ENCODE measurements around the gene HSPG2.

HSPG2 gene

GRCh38 chr1:21901473-21901847 is 35.6 kb downstream of the HSPG2 start:
- TF ChIP-seq TAF1 (IDR thresholded peaks at IDR 0.05; ENCODE audit: low read depth) (no peak), NFIC (IDR thresholded peaks at IDR 0.05) (no peak), TEAD4 (IDR thresholded peaks at IDR 0.05) (no peak), RAD21 (IDR thresholded peaks at IDR 0.05; ENCODE audit: low read depth) (no peak), YY1 (IDR thresholded peaks at IDR 0.05; ENCODE audit: low read depth) (no peak), CEBPB (IDR thresholded peaks at IDR 0.05) (no peak), REST (IDR thresholded peaks at IDR 0.05; ENCODE audit: low read depth) (no peak), EGR1 (IDR thresholded peaks at IDR 0.05) (no peak), ZBTB7A (IDR thresholded peaks at IDR 0.05; ENCODE audit: low read depth) (no peak), FOXM1 (IDR thresholded peaks at IDR 0.05; ENCODE audit: borderline replicate concordance, low read depth) (no peak)

DNA sequence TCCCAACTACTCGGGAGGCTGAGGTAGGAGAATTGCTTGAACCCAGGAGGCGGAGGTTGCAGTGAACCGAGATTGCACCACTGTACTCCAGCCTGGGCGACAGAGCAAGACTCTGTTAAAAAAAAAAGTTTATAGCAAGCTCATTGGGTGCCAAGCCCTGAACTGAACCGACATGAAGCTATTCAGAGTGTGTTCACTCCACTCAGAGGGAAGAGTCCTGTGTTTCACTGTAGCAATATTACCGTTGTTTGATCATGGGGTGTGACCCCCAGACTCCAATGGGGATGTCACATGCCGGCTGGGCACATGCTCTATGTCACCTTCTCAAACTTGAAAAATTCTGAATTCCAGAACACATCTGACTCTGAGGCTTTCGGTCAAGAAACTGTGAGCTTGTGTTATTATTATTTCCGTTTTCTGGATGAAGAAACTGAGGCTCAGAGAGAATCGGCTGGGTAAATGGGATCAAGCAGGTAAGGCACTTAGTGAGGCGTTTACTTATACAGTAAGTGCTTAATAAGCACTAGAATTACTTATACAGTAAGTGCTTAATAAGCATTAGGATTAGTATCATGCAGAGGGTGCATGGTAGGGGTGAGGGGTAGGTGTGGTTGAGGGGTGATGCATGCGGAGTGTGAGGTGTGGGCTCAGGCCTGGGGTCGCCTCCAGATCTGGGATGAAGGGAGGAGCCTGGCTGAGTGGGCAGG is 36.2 kb downstream of the HSPG2 start:
- TF ChIP-seq EP300 (IDR thresholded peaks at IDR 0.05; ENCODE audit: borderline replicate concordance), result no peak
- TF ChIP-seq CREB1 (IDR thresholded peaks at IDR 0.05; ENCODE audit: low read depth), result no peak
- no peak for TF ChIP-seq EGR1 (IDR thresholded peaks at IDR 0.05)
- TF ChIP-seq REST (IDR thresholded peaks at IDR 0.05; ENCODE audit: low read depth), result no peak
- TF ChIP-seq ZBTB7A (IDR thresholded peaks at IDR 0.05; ENCODE audit: low read depth), result no peak
- no peak for TF ChIP-seq RAD21 (IDR thresholded peaks at IDR 0.05; ENCODE audit: low read depth)
- TF ChIP-seq, protein P1, sequence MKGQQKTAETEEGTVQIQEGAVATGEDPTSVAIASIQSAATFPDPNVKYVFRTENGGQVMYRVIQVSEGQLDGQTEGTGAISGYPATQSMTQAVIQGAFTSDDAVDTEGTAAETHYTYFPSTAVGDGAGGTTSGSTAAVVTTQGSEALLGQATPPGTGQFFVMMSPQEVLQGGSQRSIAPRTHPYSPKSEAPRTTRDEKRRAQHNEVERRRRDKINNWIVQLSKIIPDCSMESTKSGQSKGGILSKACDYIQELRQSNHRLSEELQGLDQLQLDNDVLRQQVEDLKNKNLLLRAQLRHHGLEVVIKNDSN (IDR thresholded peaks at IDR 0.05), result no peak
- TF ChIP-seq YY1 (IDR thresholded peaks at IDR 0.05; ENCODE audit: low read depth), result no peak
- no peak for TF ChIP-seq TAF1 (IDR thresholded peaks at IDR 0.05; ENCODE audit: low read depth)
- no peak for TF ChIP-seq TCF12 (IDR thresholded peaks at IDR 0.05; ENCODE audit: low read depth)
- TF ChIP-seq, protein P2, sequence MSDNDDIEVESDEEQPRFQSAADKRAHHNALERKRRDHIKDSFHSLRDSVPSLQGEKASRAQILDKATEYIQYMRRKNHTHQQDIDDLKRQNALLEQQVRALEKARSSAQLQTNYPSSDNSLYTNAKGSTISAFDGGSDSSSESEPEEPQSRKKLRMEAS (IDR thresholded peaks at IDR 0.05), result no peak
- TF ChIP-seq TEAD4 (IDR thresholded peaks at IDR 0.05), result no peak

DNA sequence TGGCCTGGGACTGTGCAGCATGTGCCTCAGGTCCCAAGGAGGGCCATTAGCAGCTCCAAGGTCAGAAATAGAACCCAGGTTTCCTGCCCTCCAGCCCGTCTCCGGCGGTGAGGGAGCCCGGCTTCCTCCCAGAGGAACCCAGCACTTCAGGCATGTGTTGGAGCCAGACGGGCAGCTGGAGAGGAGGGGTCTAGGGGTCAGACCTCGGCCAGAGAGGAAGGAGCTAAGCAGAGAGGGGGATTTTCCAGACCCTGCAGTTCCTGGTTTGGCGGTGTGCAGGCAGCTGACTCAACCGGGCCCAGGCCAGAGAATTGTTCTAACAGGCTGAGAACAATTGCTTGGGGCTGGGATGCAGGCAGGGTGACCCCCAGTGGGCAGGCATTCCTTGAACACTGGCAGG is 37.1 kb downstream of the HSPG2 start:
- TF ChIP-seq TCF12 (IDR thresholded peaks at IDR 0.05; ENCODE audit: low read depth) (no peak), TEAD4 (IDR thresholded peaks at IDR 0.05) (no peak), FOXM1 (IDR thresholded peaks at IDR 0.05; ENCODE audit: borderline replicate concordance, low read depth) (no peak), CEBPB (IDR thresholded peaks at IDR 0.05) (no peak), NFIC (IDR thresholded peaks at IDR 0.05) (no peak), CREB1 (IDR thresholded peaks at IDR 0.05; ENCODE audit: low read depth) (no peak)

DNA sequence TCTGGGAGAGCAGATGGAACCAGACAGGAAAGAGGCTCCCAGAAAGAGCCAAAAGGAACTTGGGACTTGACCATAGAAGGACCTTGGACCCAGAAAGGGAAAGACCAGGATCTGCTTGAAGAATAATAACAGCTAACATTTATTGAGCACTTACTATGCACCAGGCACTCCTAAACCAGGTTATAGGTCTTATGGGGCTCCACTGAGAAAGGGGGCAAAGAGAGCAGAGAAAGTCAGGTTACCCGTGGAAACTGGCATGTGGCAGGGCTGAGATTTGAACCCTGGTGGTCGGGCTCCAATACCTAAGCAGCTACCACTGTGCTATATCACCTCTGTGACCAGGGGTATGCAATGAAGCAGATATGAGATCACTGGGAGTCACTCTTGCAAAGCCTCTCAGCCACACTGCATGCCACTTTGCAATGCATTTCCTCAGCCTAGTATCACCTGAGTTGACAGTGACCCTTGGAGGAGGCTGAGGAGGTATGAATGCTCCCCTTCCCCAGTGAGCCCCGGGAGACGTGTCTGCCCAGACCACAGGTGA is 37.8 kb downstream of the HSPG2 start:
- TF ChIP-seq RAD21 (IDR thresholded peaks at IDR 0.05; ENCODE audit: low read depth) (no peak), TAF1 (IDR thresholded peaks at IDR 0.05; ENCODE audit: low read depth) (no peak), CEBPB (IDR thresholded peaks at IDR 0.05) (no peak), CREB1 (IDR thresholded peaks at IDR 0.05; ENCODE audit: low read depth) (no peak), EGR1 (IDR thresholded peaks at IDR 0.05) (no peak), REST (IDR thresholded peaks at IDR 0.05; ENCODE audit: low read depth) (no peak), EP300 (IDR thresholded peaks at IDR 0.05; ENCODE audit: borderline replicate concordance) (no peak)
- TF ChIP-seq, protein P1 (IDR thresholded peaks at IDR 0.05), result no peak
